Neutrophil (primary cell): ENCODE measurements around the gene TRAF1.

Source experiments
- H3K27ac ChIP-seq: fragments of 200-600 bp; sonication (generic); 2 replicates; pipeline ENCODE4 v1.5.1; 2016; ENCODE audit warnings: mild to moderate bottlenecking, moderate library complexity
- H3K27me3 ChIP-seq: fragments of 200-600 bp; sonication (generic); 2 replicates; pipeline ENCODE4 v1.6.0; 2016; ENCODE audit warnings: mild to moderate bottlenecking
- H3K36me3 ChIP-seq: fragments of 200-600 bp; sonication (generic); 2 replicates; pipeline ENCODE4 v1.5.1; 2017
- H3K4me1 ChIP-seq, 2 experiments: fragments of 200-600 bp in 1 of 2; sonication (generic) in 1 of 2; 1 replicate in 1 of 2; 2 replicates in 1 of 2; pipeline versions ENCODE4 v1.5.1 to v1.6.1; 2013 to 2016; ENCODE audit warnings: low read depth in 1 of 2, low read length in 1 of 2, mild to moderate bottlenecking in 1 of 2, moderate library complexity in 1 of 2; ENCODE audit not compliant: control insufficient read depth in 1 of 2, insufficient read depth in 1 of 2
- H3K4me3 ChIP-seq, 2 experiments: fragments of 200-600 bp in 1 of 2; sonication (generic) in 1 of 2; 1 replicate in 1 of 2; 2 replicates in 1 of 2; pipeline ENCODE4 v1.5.1; 2013 to 2016; ENCODE audit warnings: low read depth in 1 of 2, low read length in 1 of 2, mild to moderate bottlenecking in 1 of 2, moderate library complexity in 1 of 2
- H3K9me3 ChIP-seq: fragments of 200-600 bp; sonication (generic); 2 replicates; pipeline ENCODE4 v1.5.1; 2016
- CTCF ChIP-seq: fragments of 200-600 bp; sonication (generic); IDR thresholded peaks from 2 replicates; pipeline ENCODE4 v1.5.1; 2016; ENCODE audit warnings: antibody characterized with exemption

The TRAF1 gene

GRCh38 chr9:120905315-120906164 is 21.1 kb downstream of the TRAF1 start:
- TF ChIP-seq CTCF, result no peak
- peaks cover 74% of the 10 kb centered on the region for H3K36me3 ChIP-seq
- H3K27ac ChIP-seq, result no peak overlapping the region
- H3K27me3 ChIP-seq, result no peaks in the 10 kb centered on the region
- H3K4me1 ChIP-seq, result no peaks in the 10 kb centered on the region
- H3K9me3 ChIP-seq, result no peaks in the 10 kb centered on the region
- H3K4me3 ChIP-seq, result no peak overlapping the region

GRCh38 chr9:120904978-120905301 is 21.7 kb downstream of the TRAF1 start:
- TF ChIP-seq CTCF, result no peak
- no peaks in the 10 kb centered on the region for H3K27me3 ChIP-seq
- no peaks in the 10 kb centered on the region for H3K9me3 ChIP-seq
- peaks cover 68% of the 10 kb centered on the region for H3K36me3 ChIP-seq
- no peak overlapping the region for H3K27ac ChIP-seq
- no peak overlapping the region for H3K4me3 ChIP-seq
- no peaks in the 10 kb centered on the region for H3K4me1 ChIP-seq

GRCh38 chr9:120904061-120904977 is 22.3 kb downstream of the TRAF1 start:
- H3K4me3 ChIP-seq, result no peak overlapping the region
- H3K36me3 ChIP-seq, result peaks cover 61% of the 10 kb centered on the region
- no peak for TF ChIP-seq CTCF
- no peaks in the 10 kb centered on the region for H3K4me1 ChIP-seq
- H3K27ac ChIP-seq, result no peak overlapping the region
- no peaks in the 10 kb centered on the region for H3K9me3 ChIP-seq
- no peaks in the 10 kb centered on the region for H3K27me3 ChIP-seq

GRCh38 chr9:120902569-120903535 is 23.7 kb downstream of the TRAF1 start:
- Histone ChIP-seq H3K27me3 (no peaks in the 10 kb centered on the region), H3K36me3 (peaks cover 52% of the 10 kb centered on the region), H3K9me3 (no peaks in the 10 kb centered on the region), H3K4me3 (no peak overlapping the region), H3K4me1 (no peaks in the 10 kb centered on the region), H3K27ac (no peak overlapping the region)
- TF ChIP-seq CTCF, result no peak
